ENCODE measurements around the gene CALCOCO1. TPM values are rescaled to one million over a fixed set of nuclear protein-coding genes. Genes with fewer than 3 reads are reported as not detected.
"Not testable (repeated sequence)": the region's sequence is repeated elsewhere in the genome, so short reads cannot be mapped to it uniquely, and the experiment has no call there.

CALCOCO1 gene
- total RNA-seq, 1 donor from 2014 or later: 165 TPM

- DNase-seq (ENCODE audit: low spot score): no peak
Measured at GRCh38 chr12:53735556-53735955, 8.3 kb upstream of the CALCOCO1 start.

- no peak for DNase-seq (ENCODE audit: low spot score)
Measured at GRCh38 chr12:53734425-53734824, 7.2 kb upstream of the CALCOCO1 start.

GRCh38 chr12:53733807-53734200 lies 6.6 kb upstream of the CALCOCO1 start:
- no peak for DNase-seq (ENCODE audit: low spot score)

DNA sequence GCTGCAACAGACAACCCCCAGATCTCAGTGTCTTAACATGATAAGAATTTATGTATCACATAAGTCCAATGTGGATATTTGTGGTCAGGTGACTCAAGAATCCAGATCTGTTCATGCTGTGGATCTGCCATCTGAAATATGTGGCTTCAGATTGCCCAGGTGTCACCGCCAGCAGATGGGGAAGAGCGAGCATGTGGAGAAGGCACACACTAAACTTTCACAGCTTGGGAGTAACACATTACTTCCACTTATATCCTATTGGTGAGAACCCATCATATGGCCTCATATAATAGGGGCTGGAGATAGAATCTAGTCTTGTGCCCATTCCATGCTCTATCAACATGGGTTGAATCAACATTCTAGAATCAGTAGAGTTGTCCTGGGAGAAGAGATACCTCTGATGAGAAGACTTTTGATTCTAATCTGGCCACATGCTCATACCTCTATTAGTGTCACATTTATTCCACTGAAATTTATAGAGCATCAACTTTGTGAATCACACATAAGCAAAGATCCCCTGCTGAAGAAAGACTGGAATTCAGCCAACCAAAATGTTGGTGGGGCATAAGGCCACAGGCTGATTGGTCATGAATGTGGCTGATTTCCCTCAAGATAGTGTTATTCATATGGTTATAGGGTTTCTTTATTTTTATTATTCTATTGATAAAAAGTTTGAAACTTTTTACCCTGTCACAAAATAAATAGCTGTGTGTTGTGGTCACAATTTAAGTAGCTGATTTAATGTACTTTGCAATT lies 6.0 kb upstream of the CALCOCO1 start:
- DNase-seq (ENCODE audit: low spot score): no peak

DNA sequence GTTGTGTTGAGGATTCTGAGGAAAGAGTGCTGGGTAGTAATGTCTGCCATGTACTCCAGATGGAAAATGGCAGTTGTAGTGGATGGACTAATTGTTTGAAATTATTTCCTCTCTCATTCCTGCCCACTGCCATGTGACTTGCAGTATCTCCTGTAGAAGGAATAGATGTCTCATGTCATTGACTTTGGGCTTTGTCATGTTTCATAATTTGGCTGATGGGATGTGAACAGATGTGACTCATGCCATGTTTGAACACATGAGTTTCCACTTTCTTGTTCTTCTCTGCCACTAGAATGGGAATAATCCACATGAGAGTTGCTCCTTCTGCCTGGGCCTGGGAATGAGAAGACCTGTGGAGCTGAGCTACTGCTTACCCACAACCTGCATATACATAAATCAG lies 2.4 kb upstream of the CALCOCO1 start:
- no peak for DNase-seq (ENCODE audit: low spot score)

GRCh38 chr12:53728206-53728605 lies 954 bp upstream of the CALCOCO1 start:
- DNase-seq (ENCODE audit: low spot score): no peak

DNA sequence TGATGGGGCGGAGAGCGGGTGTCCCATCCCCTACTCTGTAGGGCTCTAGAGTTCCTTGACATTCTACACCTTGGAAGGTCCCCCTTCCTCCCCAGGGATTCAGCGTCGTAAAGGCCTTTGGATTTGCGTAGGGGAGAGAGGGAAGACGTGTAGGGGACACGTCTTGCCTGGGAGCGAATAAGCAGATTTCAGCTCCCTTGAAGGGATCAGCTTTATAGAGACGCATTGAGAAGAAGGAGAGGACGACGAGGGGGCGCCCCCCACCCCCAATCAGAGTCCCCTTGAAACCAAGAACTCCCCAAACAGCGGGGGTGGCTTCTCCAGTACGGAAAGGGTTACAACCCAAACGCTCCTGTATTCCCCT lies 324 bp downstream of the CALCOCO1 start:
- DNase-seq (ENCODE audit: low spot score): no peak

- DNase-seq (ENCODE audit: low spot score): no peak
Measured at GRCh38 chr12:53726341-53726740, 911 bp downstream of the CALCOCO1 start.

DNA sequence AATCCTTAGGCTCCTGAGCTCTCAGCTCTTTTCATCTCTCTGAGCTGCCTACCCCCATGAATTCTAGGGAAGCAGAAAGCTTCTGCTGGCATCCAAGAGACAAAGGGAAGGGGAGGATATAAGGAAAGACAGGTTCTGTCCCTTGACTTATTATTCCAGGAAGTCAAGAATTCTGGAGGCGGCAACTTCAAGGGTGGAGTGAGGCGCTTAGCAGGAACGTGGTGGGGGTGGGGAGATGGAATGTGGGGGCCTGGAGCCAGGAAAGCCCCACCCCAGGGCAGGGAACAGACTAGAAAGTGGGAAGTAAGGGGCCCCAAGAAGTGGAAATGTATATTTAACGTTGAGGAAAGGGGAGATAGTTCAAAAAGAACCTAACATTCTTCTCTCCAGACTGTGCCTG lies 1.4 kb downstream of the CALCOCO1 start:
- DNase-seq (ENCODE audit: low spot score): no peak

GRCh38 chr12:53722450-53723041 lies 4.7 kb downstream of the CALCOCO1 start:
- DNase-seq (ENCODE audit: low spot score): no peak

- no peak for DNase-seq (ENCODE audit: low spot score)
Measured at GRCh38 chr12:53720946-53721345, 6.3 kb downstream of the CALCOCO1 start.

DNA sequence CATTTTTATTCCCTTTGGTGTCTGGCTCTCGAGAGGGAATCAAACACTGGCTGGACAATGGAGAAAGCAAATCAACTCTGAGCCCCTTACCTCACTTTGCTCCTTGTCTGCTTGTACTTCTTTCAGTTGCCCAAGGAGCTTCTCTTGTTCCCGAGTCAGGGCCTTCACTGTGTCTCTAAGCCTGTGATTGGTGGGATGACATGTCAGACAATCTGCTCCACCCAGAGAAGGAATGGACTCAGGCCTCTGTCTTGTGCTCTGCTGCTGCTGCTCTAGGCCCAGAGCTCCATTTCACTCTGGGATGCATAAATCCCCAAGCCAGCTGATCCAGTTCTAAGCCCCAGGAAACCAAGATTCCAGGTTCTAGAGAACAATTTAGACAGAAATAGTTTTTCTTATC lies 7.6 kb downstream of the CALCOCO1 start:
- no peak for DNase-seq (ENCODE audit: low spot score)

GRCh38 chr12:53718567-53718966 lies 8.7 kb downstream of the CALCOCO1 start:
- DNase-seq (ENCODE audit: low spot score): not testable (repeated sequence)

GRCh38 chr12:53717319-53717718 lies 9.9 kb downstream of the CALCOCO1 start:
- no peak for DNase-seq (ENCODE audit: low spot score)

GRCh38 chr12:53714004-53714403 lies 13.2 kb downstream of the CALCOCO1 start:
- no peak for DNase-seq (ENCODE audit: low spot score)

- DNase-seq (ENCODE audit: low spot score): no peak
Measured at GRCh38 chr12:53713516-53713915, 13.7 kb downstream of the CALCOCO1 start.

DNA sequence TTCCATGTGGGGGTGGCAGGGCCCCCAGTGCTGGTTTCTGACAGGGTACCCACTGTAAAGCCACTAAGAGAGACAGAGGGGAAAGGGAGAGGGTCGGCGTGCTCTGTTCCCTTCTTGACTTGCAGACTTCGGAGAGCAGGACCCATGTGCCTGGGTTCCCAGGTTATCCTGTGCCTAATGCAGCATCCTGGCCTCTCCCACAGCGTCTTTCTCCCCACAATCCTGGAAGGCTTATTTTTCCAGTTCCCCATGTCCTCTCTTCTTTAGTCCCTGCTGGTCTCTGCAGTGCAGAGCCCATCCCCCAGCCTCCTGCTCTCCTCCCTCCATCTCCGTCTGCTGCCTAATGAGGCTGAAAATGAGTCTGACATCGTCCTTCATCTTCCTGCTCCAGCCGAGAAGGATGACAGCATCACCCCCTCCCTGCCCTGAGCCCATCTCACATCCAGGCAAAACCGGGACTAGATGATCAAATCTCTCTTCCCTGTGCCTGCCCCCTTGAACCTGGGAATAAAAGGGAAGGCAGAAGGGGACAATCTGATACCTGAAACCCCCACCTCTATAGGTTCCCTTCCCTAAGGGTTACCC lies 15.1 kb downstream of the CALCOCO1 start:
- no peak for DNase-seq (ENCODE audit: low spot score)

DNA sequence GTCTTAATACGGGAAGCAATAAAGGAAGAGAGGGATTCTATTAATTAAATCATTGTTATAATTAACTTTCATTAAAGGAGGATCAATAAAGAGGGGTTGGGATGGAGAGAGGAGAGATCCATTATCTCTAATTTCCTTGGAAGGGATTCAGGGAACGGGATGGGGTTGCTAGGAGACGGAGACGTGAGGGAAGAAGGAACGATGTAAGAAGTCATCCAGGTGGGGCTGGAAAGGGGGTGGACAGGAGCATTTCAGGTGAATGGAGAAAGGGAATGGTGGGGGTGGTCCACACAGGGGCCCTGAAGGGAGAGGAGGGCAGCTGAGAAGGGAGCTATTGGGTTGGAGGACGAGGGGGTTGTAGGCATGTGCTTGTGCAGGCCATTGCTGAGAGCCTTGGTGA lies 17.2 kb downstream of the CALCOCO1 start:
- no peak for DNase-seq (ENCODE audit: low spot score)

GRCh38 chr12:53709671-53710070 lies 17.6 kb downstream of the CALCOCO1 start:
- DNase-seq (ENCODE audit: low spot score): no peak

DNA sequence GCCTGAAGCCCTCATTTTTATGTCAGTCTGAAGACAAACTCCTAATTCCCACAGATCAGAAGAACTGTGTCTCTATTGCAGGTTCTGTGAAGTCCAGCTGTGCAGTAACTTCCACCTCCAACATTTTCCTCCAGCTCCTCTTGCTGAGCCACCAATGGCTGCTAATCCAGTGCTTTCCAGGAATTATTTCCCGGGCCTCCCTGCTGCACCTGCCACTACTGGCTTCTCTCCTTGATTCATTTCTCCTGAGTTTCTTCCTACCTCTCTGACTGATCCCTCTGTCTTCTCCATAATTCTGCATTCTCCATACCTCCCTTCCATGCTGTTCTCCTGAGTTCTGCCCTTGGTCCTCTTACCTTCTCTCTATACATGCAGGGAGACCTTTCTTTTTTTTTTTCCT lies 21.2 kb downstream of the CALCOCO1 start:
- no peak for DNase-seq (ENCODE audit: low spot score)

- DNase-seq (ENCODE audit: low spot score): no peak
Measured at GRCh38 chr12:53703756-53704155, 23.5 kb downstream of the CALCOCO1 start.

DNA sequence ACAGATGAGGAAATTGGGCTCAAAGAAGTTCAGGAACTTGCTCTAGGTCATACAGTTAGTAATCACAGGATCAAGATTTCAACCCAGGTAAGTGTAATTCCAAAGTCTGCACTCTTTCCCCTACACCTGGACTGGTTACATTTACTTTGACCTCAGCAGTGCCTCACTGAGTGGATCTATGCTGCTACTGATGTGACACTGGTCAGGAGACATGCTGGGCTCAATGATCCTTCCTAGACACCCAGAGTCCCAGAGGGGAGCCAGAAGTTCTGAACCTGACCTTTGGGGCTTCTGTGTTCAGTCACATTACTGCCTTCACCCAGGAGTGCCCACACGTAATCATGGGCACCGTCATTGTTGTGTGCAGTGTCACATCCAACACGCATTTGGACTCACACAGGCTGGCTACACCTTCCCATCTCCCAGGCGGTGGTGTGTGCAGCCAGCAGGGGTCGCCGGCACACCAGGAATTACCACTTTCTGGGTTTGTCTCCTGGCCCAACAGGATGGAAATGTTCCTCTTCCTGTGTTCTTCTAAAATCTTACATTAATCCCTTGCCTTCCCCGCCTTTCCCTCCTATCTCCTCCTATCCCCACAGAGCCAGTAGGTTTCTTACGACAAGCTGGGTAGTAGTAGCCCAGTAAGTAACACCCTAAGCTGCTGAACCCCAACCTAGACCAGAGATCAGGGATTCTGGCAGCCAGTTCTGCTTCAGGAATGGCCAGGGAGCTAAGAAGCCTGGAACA lies 25.6 kb downstream of the CALCOCO1 start:
- no peak for DNase-seq (ENCODE audit: low spot score)

Data from mesenteric fat pad (tissue), 1 donor.